T-cell (primary cell): ENCODE measurements around the gene FUZ. TPM values are rescaled to one million over a fixed set of nuclear protein-coding genes. Genes with fewer than 3 reads are reported as not detected.

Source experiments
- ATAC-seq, 4 experiments: fragments of 200-7000 bp in 3 of 4; fragments of 150-1000 bp in 1 of 4; cut with Tn5 transposase; replicated peaks in 1 of 4; 1 replicate in 3 of 4; 2 replicates in 1 of 4; pipeline ENCODE4 v1.10.0; 2021; ENCODE audit warnings: moderate library complexity in 3 of 4, mild to moderate bottlenecking in 2 of 4, moderate number of reproducible peaks in 1 of 4
- CTCF ChIA-PET, 2 donors: fragments of 300-600 bp; sonication (Branson Sonifier 250); formaldehyde crosslinking; loops; one replicate each; lab custom pipeline; 2022; ENCODE audit warnings: antibody characterized with exemption in 2 of 2; lab: Charles Lee
- POLR2A ChIA-PET, 2 donors: fragments of 300-600 bp; sonication (Branson Sonifier 250); formaldehyde crosslinking; loops; one replicate each; lab custom pipeline; 2022; ENCODE audit warnings: antibody characterized with exemption in 2 of 2; lab: Charles Lee
- DNase-seq, 35 experiments: peaks; one replicate each; pipeline versions ENCODE4 v3.0.0 to v3.0.0-alpha.2; 2013 to 2023
- H3K27ac ChIP-seq: one replicate; pipeline ENCODE4 v1.5.1; 2013; ENCODE audit warnings: low read length
- H3K27me3 ChIP-seq, 2 experiments: replicated peaks in 1 of 2; 1 replicate in 1 of 2; 2 replicates in 1 of 2; pipeline versions ENCODE4 v1.6.1 to v1.7.0; 2013; ENCODE audit warnings: low read length in 1 of 2, mixed read lengths in 1 of 2; ENCODE audit not compliant: control insufficient read depth in 2 of 2, insufficient read depth in 2 of 2; ENCODE audit errors: extremely low read depth in 1 of 2
- H3K36me3 ChIP-seq, 2 donors: 1 replicate in 1 of 2; 2 replicates in 1 of 2; pipeline versions ENCODE4 v1.6.1 to v1.7.0; 2013; ENCODE audit warnings: low read length in 1 of 2; ENCODE audit not compliant: control insufficient read depth in 2 of 2, insufficient read depth in 1 of 2; ENCODE audit errors: extremely low read depth in 1 of 2
- H3K4me1 ChIP-seq, 2 experiments: 1 replicate in 1 of 2; 2 replicates in 1 of 2; pipeline versions ENCODE4 v1.6.1 to v1.7.0; 2013; ENCODE audit warnings: low read length in 2 of 2, mixed read lengths in 1 of 2; ENCODE audit not compliant: insufficient read depth in 2 of 2, control insufficient read depth in 1 of 2; ENCODE audit errors: extremely low read depth in 1 of 2
- H3K4me3 ChIP-seq, 2 donors: 1 replicate in 1 of 2; 2 replicates in 1 of 2; pipeline versions ENCODE4 v1.5.1 to v1.7.0; 2013; ENCODE audit warnings: mild to moderate bottlenecking in 2 of 2, low read length in 1 of 2, moderate library complexity in 1 of 2; ENCODE audit not compliant: control insufficient read depth in 1 of 2; ENCODE audit errors: extremely low read depth in 1 of 2
- H3K9me3 ChIP-seq: 2 replicates; pipeline ENCODE4 v1.7.0; 2013
- H3K27ac Mint-ChIP-seq, 2 donors: one replicate each; pipeline ENCODE4 v1.8.0; 2020 to 2021; ENCODE audit warnings: mild to moderate bottlenecking in 2 of 2, mixed read lengths in 2 of 2
- H3K27me3 Mint-ChIP-seq, 2 donors: one replicate each; pipeline ENCODE4 v1.8.0; 2021 to 2022; ENCODE audit warnings: mixed read lengths in 2 of 2
- H3K36me3 Mint-ChIP-seq: one replicate; pipeline ENCODE4 v1.8.0; 2021; ENCODE audit warnings: mixed read lengths
- H3K4me1 Mint-ChIP-seq, 3 donors: one replicate each; pipeline ENCODE4 v1.8.0; 2020 to 2022; ENCODE audit warnings: mixed read lengths in 3 of 3, mild to moderate bottlenecking in 1 of 3
- H3K4me3 Mint-ChIP-seq, 3 donors: one replicate each; pipeline ENCODE4 v1.8.0; 2020 to 2022; ENCODE audit warnings: mild to moderate bottlenecking in 3 of 3, mixed read lengths in 3 of 3, moderate library complexity in 3 of 3
- H3K9me3 Mint-ChIP-seq, 3 donors: one replicate each; pipeline ENCODE4 v1.8.0; 2020 to 2022; ENCODE audit warnings: mixed read lengths in 3 of 3
- WGBS: methylation state at CpG from one replicate; pipeline ENCODE4 v1.1.5; 2013; ENCODE audit warnings: missing lambda C conversion rate; ENCODE audit not compliant: insufficient coverage; 5-methylcytosine and 5-hydroxymethylcytosine counted together
- total RNA-seq, 35 experiments: library from RNA in 6 of 35; stranded (reverse) in 6 of 35; fragments of 120-200 nt in 1 of 35; gene quantifications; one replicate each; pipeline versions ENCODE4 v1.2.1 to v1.2.4 and lab custom pipeline; 2013 to 2026

The FUZ gene
- total RNA-seq, 5 donors from 2014 or later (not counting 1 experiment from before 2014, with no cell fraction given): 12.8 to 31.2 (median 23.7) TPM

GRCh38 chr19:49802836-49803528 lies 10.1 kb downstream of the FUZ start:
- CTCF ChIA-PET: interaction anchor here in 1 of 2 donors (0.5 kb wide), 1 partner anchor 179 kb away, joined by 4 read pairs; no protein-coding TSS in a partner anchor
- Mint-ChIP-seq H3K27ac (no peak overlapping the region), H3K4me1 (peaks cover under 1 to 6% (median 3%) of the 10 kb centered on the region in 3 donors), H3K4me3 (no peak overlapping the region), H3K27me3 (no peaks in the 10 kb centered on the region), H3K36me3 (peaks cover 24% of the 10 kb centered on the region), H3K9me3 (no peaks in the 10 kb centered on the region)
- 100% methylated on average over 8 of the region's 24 CpGs for WGBS
- no peak overlapping the region for H3K27ac ChIP-seq
- no peaks in the 10 kb centered on the region for H3K9me3 ChIP-seq
- no peak for DNase-seq
- H3K27me3 ChIP-seq: no peaks in the 10 kb centered on the region
- POLR2A ChIA-PET: no interaction called here
- H3K4me1 ChIP-seq: no peaks in the 10 kb centered on the region
- ATAC-seq: no peak
- H3K36me3 ChIP-seq: peaks cover 15 to 55% of the 10 kb centered on the region in 2 donors
- no peak overlapping the region for H3K4me3 ChIP-seq

GRCh38 chr19:49801966-49802661 lies 11.0 kb downstream of the FUZ start:
- Histone ChIP-seq H3K4me1 (no peaks in the 10 kb centered on the region), H3K27ac (no peak overlapping the region), H3K36me3 (peaks cover 15 to 59% of the 10 kb centered on the region in 2 donors), H3K9me3 (no peaks in the 10 kb centered on the region), H3K27me3 (no peaks in the 10 kb centered on the region), H3K4me3 (no peak overlapping the region)
- H3K4me3 Mint-ChIP-seq: no peak overlapping the region
- 94% methylated on average over 31 of the region's 38 CpGs for WGBS
- no peaks in the 10 kb centered on the region for H3K27me3 Mint-ChIP-seq
- no peaks in the 10 kb centered on the region for H3K9me3 Mint-ChIP-seq
- ChIA-PET POLR2A (no interaction called here), CTCF (interaction anchor here in 1 of 2 donors (0.6 kb wide), 1 partner anchor 190 kb away, joined by 3 read pairs; no protein-coding TSS in a partner anchor)
- DNase-seq (no peak), ATAC-seq (no peak)
- peaks cover 24% of the 10 kb centered on the region for H3K36me3 Mint-ChIP-seq
- H3K27ac Mint-ChIP-seq: no peak overlapping the region
- H3K4me1 Mint-ChIP-seq: no peaks in the 10 kb centered on the region

- Histone ChIP-seq H3K27ac (no peak overlapping the region), H3K4me3 (no peak overlapping the region), H3K27me3 (no peaks in the 10 kb centered on the region), H3K9me3 (no peaks in the 10 kb centered on the region), H3K4me1 (no peaks in the 10 kb centered on the region), H3K36me3 (peaks cover 16 to 66% of the 10 kb centered on the region in 2 donors)
- H3K9me3 Mint-ChIP-seq: no peaks in the 10 kb centered on the region
- peaks cover 28% of the 10 kb centered on the region for H3K36me3 Mint-ChIP-seq
- no peaks in the 10 kb centered on the region for H3K4me1 Mint-ChIP-seq
- no peak for DNase-seq
- H3K4me3 Mint-ChIP-seq: no peak overlapping the region
- no peak overlapping the region for H3K27ac Mint-ChIP-seq
- CTCF ChIA-PET: no interaction called here
- no peaks in the 10 kb centered on the region for H3K27me3 Mint-ChIP-seq
- 99% methylated on average over 27 of the region's 32 CpGs for WGBS
- no peak for ATAC-seq
- POLR2A ChIA-PET: no interaction called here
Measured at GRCh38 chr19:49801401-49801888, 11.6 kb downstream of the FUZ start.

- no peaks in the 10 kb centered on the region for H3K9me3 Mint-ChIP-seq
- CTCF ChIA-PET: no interaction called here
- H3K4me3 ChIP-seq: no peak overlapping the region
- H3K36me3 ChIP-seq: peaks cover 20 to 72% of the 10 kb centered on the region in 2 donors
- POLR2A ChIA-PET: no interaction called here
- H3K4me3 Mint-ChIP-seq: no peak overlapping the region
- H3K27me3 Mint-ChIP-seq: no peaks in the 10 kb centered on the region
- 88% methylated on average over 3 of the region's 10 CpGs for WGBS
- H3K27ac ChIP-seq: no peak overlapping the region
- no peaks in the 10 kb centered on the region for H3K27me3 ChIP-seq
- no peaks in the 10 kb centered on the region for H3K9me3 ChIP-seq
- DNase-seq: no peak
- H3K4me1 Mint-ChIP-seq: no peaks in the 10 kb centered on the region
- H3K36me3 Mint-ChIP-seq: peaks cover 26% of the 10 kb centered on the region
- no peak for ATAC-seq
- no peak overlapping the region for H3K27ac Mint-ChIP-seq
- no peaks in the 10 kb centered on the region for H3K4me1 ChIP-seq
Measured at GRCh38 chr19:49800771-49801170, 12.3 kb downstream of the FUZ start.

- peaks cover 20 to 79% of the 10 kb centered on the region in 2 donors for H3K36me3 ChIP-seq
- ATAC-seq (peak in 2 of 4 experiments; percentile 26 to 35), DNase-seq (peak in 2 of 35 experiments; percentile 25)
- no peaks in the 10 kb centered on the region for H3K9me3 Mint-ChIP-seq
- H3K4me1 Mint-ChIP-seq: no peaks in the 10 kb centered on the region
- H3K27ac Mint-ChIP-seq: no peak overlapping the region
- 96% methylated on average over 24 of the region's 25 CpGs for WGBS
- no peak overlapping the region for H3K4me3 ChIP-seq
- POLR2A ChIA-PET: no interaction called here
- H3K27me3 Mint-ChIP-seq: no peaks in the 10 kb centered on the region
- H3K27ac ChIP-seq: no peak overlapping the region
- no peaks in the 10 kb centered on the region for H3K27me3 ChIP-seq
- CTCF ChIA-PET: no interaction called here
- H3K9me3 ChIP-seq: no peaks in the 10 kb centered on the region
- H3K4me3 Mint-ChIP-seq: no peak overlapping the region
- no peaks in the 10 kb centered on the region for H3K4me1 ChIP-seq
- peaks cover 32% of the 10 kb centered on the region for H3K36me3 Mint-ChIP-seq
Measured at GRCh38 chr19:49799798-49800376, 13.2 kb downstream of the FUZ start.

- Histone ChIP-seq H3K27ac (no peak overlapping the region), H3K4me1 (no peaks in the 10 kb centered on the region), H3K4me3 (no peak overlapping the region), H3K27me3 (no peaks in the 10 kb centered on the region), H3K9me3 (no peaks in the 10 kb centered on the region), H3K36me3 (peaks cover 17 to 79% of the 10 kb centered on the region in 2 donors)
- no peak for DNase-seq
- Mint-ChIP-seq H3K27ac (no peak overlapping the region), H3K36me3 (peaks cover 36% of the 10 kb centered on the region), H3K9me3 (no peaks in the 10 kb centered on the region), H3K4me3 (no peak overlapping the region), H3K27me3 (no peaks in the 10 kb centered on the region), H3K4me1 (no peaks in the 10 kb centered on the region)
- ChIA-PET CTCF (no interaction called here), POLR2A (no interaction called here)
- 96% methylated on average over 28 of the region's 28 CpGs for WGBS
- no peak for ATAC-seq
Measured at GRCh38 chr19:49799271-49799797, 13.8 kb downstream of the FUZ start.
